ENCODE measurements around the gene NDUFS2. TPM values are rescaled to one million over a fixed set of nuclear protein-coding genes. Genes with fewer than 3 reads are reported as not detected.
A peak's percentile ranks its signal among the peaks of the same experiment; 100 is the strongest.
"Not testable (repeated sequence)": the region's sequence is repeated elsewhere in the genome, so short reads cannot be mapped to it uniquely, and the experiment has no call there.

NDUFS2 gene
- total RNA-seq, 2 donors from 2014 or later, result 115 to 126 TPM

DNA sequence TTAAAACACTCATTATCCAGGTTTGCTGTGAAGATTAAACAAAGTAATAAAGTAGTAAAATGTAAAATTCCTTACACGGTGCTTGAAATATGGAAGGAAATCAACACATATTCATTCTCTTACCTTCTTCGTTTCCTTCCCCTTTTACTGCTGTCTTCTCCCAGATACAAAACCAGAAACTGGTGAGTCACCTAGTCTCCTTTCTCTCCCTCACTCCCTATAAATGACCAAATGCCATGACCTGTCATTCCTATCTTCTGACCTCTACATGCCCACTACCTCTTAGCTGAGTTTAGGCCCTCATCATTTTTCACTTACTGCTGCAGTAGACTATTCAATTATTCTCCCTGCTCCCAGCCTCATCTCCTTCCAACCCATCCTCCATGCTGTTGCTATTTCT lies 40.1 kb downstream of the NDUFS2 start:
- Mint-ChIP-seq H3K9me3 (no peaks in the 10 kb centered on the region), H3K36me3 (no peaks in the 10 kb centered on the region), H3K27ac (no peak overlapping the region)
- ATAC-seq (no peak), DNase-seq (ENCODE audit: low spot score in 2 of 2) (no peak)

DNA sequence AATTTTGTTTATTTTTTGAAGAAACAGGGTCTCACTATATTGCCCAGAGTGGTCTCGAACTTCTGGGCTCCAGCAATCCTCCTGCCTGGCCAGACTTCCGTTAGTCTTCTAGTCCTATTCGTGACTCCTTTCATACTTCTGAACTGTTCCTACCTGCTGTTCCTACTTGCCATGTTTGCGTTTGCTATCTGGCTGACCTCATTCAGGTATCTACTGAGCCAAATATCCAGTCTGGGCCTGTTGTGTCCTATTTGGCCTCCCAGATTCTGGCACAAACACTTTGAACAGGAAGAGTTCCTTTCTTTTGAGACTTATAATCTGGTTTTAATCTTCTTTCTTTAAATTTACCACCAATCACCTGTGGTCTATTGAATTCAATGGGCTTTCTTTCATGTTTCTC lies 42.7 kb downstream of the NDUFS2 start:
- H3K27ac Mint-ChIP-seq, result no peak overlapping the region
- peaks cover 0 to 3% of the 10 kb centered on the region in 2 donors for H3K9me3 Mint-ChIP-seq
- ATAC-seq, result no peak
- DNase-seq (ENCODE audit: low spot score in 2 of 2), result no peak
- peaks cover 0 to 3% of the 10 kb centered on the region in 2 donors for H3K36me3 Mint-ChIP-seq

DNA sequence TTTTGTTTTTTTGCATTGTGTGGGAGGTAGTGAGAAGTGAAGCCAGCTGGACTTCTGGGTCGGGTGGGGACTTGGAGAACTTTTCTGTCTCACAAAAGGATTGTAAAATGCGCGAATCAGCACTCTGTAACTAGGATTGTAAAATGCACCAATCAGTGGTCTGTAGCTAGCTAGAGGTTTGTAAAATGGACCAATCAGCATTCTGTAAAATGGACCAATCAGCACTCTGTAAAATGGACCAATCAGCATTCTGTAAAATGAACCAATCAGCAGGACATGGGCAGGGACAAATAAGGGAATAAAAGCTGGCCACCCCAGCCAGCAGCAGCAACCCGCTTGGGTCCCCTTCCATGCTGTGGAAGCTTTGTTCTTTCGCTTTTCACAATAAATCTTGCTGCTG lies 47.9 kb downstream of the NDUFS2 start:
- not testable (repeated sequence) for H3K27ac Mint-ChIP-seq; H3K9me3 Mint-ChIP-seq; ATAC-seq; H3K36me3 Mint-ChIP-seq; DNase-seq (ENCODE audit: low spot score in 2 of 2)

DNA sequence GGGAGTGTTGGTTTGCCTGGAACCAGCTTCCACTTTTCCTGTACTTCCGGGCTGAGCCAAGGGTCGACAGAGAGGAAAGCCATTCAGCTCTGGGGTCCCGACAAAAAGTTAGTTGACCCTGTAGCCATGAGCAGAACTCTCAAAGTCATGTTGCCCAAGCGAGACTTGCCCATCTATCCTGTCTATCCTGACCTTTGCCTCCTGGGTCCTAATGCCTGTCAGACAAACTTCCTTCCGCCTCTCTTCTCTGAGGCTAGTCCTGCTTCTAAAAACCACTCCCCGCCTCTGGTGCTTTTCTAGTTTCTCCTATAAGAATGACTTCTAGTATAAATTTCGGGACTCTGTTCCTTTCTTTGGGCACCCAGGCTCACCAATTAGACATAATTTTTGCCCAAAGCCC lies 48.7 kb downstream of the NDUFS2 start:
- Mint-ChIP-seq H3K27ac (no peak overlapping the region), H3K9me3 (peaks cover 4 to 8% of the 10 kb centered on the region in 2 donors), H3K36me3 (peaks cover 6 to 7% of the 10 kb centered on the region in 2 donors)
- no peak for DNase-seq (ENCODE audit: low spot score in 2 of 2)
- ATAC-seq, result no peak

DNA sequence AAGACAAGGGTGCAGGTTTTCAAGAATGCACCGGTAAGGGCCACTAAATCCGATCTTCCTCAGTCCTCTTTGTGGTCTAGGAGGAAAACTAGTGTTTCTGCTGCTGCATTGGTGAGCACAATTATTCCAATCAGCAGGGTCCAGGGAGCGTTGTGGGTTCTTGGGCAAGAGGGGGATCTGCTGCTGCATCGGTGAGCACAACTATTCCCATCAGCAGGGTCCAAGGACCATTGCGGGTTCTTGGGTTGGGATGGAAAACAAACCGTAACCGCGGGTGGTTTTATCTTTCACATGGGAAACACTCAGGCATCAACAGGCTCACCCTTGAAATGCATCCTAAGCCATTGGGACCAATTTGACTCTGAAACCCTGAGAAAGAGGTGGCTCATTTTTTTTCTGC lies 49.4 kb downstream of the NDUFS2 start:
- no peak for DNase-seq (ENCODE audit: low spot score in 2 of 2)
- H3K9me3 Mint-ChIP-seq, result peaks cover 4 to 8% of the 10 kb centered on the region in 2 donors
- H3K27ac Mint-ChIP-seq, result no peak overlapping the region
- no peak for ATAC-seq
- H3K36me3 Mint-ChIP-seq, result peaks cover 9 to 12% of the 10 kb centered on the region in 2 donors

DNA sequence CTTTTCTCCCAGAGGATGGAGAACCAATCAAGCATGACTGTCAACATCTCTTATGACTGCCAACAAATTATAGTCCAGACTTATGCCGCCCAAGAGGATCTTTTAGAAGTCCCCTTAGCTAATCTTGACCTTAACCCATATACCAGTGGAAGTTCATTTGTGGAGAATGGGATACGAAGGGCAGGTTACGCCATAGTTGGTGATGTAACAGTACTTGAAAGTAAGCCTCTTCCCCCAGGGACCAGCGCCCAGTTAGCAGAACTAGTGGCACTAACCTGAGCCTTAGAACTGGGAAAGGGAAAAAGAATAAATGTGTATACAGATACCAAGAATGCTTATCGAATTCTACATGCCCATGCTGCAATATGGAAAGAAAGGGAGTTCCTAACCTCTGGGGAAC lies 53.1 kb downstream of the NDUFS2 start:
- not testable (repeated sequence) for ATAC-seq; H3K27ac Mint-ChIP-seq; DNase-seq (ENCODE audit: low spot score in 2 of 2)
- H3K36me3 Mint-ChIP-seq, result peaks cover 27 to 31% of the 10 kb centered on the region in 2 donors
- peaks cover 9 to 16% of the 10 kb centered on the region in 2 donors for H3K9me3 Mint-ChIP-seq

DNA sequence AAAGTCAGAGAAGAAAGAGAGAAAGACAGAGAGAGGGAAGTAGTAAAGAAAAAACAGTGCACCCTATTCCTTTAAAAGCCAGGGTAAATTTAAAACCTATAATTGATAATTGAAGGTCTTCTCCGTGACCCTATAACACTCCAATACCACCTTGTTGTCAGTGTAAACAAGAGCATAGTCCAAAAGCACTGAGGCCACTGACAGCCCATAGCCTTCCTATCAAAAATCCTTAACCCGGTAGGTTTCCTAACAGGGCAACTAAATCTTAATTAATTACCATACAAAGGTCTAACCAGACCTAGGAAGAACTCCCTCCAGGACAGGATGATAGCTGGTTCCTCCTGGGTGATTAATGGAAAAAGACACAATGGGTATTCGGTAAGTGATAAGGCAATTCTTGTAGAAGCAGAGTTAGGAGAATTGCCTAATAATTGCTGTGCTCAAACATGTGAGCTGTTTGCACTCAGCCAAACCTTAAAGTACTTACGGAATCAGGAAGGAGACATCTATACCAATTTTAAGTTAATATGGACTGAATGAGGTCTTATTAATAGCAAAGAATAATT lies 53.9 kb downstream of the NDUFS2 start:
- H3K27ac Mint-ChIP-seq; DNase-seq (ENCODE audit: low spot score in 2 of 2); ATAC-seq: not testable (repeated sequence)
- Mint-ChIP-seq H3K9me3 (peaks cover 9 to 16% of the 10 kb centered on the region in 2 donors), H3K36me3 (peaks cover 27 to 34% of the 10 kb centered on the region in 2 donors)

DNA sequence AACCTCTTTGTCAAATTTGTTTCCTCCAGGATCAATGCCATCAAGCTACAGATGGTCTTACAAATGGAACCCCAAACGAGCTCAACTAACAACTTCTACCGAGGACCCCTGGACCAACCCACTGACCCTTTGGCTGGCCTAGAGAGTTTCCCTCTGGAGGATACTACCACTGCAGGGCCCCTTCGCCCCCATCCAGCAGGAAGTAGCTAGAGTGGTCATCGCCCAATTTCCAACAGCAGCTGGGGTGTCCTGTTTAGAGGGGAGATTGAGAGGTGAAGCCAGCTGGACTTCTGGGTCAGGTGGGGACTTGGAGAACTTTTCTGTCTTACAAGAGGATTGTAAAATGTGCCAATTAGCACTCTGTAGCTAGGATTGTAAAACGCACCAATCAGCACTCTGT lies 54.9 kb downstream of the NDUFS2 start:
- peak in 1 of 2 donors; percentile 8 for DNase-seq (ENCODE audit: low spot score in 2 of 2)
- not testable (repeated sequence) for H3K27ac Mint-ChIP-seq, ATAC-seq
- Mint-ChIP-seq H3K36me3 (peaks cover 27 to 34% of the 10 kb centered on the region in 2 donors), H3K9me3 (peaks cover 9 to 16% of the 10 kb centered on the region in 2 donors)

DNA sequence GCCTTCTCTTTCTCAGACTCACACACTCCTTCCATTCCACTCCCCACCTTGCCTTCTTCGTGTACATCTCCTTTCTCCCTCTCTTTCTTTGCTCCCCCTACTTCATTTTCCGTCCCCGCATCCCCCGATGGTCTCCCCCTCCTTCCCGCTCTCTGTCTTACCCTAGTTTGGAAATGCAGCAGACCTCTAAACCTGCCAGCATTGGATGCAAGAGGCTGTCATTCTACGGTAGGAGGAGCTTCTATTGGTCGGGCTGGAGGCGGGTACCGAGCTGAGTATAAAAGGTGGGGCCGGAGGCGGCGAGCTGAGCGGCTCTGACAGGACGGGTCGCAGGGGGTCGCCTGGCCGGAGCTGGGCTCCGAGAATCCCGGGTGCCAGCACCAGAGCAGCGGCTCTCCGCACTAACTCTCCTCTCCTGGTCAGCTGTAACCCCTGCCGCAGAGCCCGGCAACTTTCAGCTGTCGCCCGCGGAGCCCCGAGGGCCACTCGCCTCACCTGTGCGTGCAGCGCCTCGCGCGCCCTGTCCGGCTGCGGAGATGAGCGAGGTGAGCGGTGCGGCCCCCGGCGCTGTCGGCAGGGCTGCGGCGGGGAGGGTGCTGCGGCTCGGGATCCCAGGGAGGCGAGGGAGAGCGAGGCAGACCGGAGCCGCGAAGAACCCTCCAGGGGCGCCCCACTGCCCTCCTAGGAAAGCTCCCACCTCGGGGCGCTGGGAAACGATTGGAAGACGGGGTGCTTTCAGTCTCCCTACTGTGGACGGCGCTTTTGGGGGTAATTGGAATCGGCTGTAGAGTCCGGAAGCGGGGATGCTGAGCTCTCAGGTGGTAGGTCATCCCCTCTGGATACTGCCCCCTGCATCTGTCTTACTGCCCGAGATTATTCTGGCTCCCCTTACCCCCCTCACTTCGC lies 56.5 kb downstream of the NDUFS2 start, which contains the start of gene PCP4L1:
Gene PCP4L1 (plus strand): TSS at position 307 of the 906 bp plus-strand sequence. CDS start 230 bp downstream, at position 537.
- H3K27ac Mint-ChIP-seq, result no peak within 1 kb of the TSS
- peaks cover 9 to 16% of the 10 kb centered on the region in 2 donors for H3K9me3 Mint-ChIP-seq
- DNase-seq (ENCODE audit: low spot score in 2 of 2) (peak in 1 of 2 donors; percentile 58), ATAC-seq (peak; percentile 94 to 95)
- peaks cover 27 to 34% of the 10 kb centered on the region in 2 donors for H3K36me3 Mint-ChIP-seq

DNA sequence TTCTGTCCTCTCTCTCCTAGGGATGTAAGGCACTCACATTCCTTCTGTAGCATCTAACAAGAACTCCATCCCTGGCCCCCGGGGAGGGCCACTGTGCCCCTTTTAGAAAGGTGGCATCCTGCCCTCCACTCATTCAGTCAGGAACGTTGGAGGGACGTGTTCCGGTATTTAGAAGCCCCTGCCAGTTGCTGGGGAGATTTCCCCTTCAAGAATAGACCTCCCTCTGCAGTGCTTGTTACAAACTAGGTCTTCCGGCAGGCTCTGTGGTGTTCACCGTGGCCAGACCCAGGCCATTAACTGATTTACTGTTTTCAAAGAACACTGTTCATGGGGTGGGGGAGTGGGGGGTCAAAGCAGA lies 57.2 kb downstream of the NDUFS2 start:
- no peak overlapping the region for H3K27ac Mint-ChIP-seq
- peaks cover 27 to 34% of the 10 kb centered on the region in 2 donors for H3K36me3 Mint-ChIP-seq
- DNase-seq (ENCODE audit: low spot score in 2 of 2), result no peak
- no peak for ATAC-seq
- H3K9me3 Mint-ChIP-seq, result peaks cover 9 to 16% of the 10 kb centered on the region in 2 donors

DNA sequence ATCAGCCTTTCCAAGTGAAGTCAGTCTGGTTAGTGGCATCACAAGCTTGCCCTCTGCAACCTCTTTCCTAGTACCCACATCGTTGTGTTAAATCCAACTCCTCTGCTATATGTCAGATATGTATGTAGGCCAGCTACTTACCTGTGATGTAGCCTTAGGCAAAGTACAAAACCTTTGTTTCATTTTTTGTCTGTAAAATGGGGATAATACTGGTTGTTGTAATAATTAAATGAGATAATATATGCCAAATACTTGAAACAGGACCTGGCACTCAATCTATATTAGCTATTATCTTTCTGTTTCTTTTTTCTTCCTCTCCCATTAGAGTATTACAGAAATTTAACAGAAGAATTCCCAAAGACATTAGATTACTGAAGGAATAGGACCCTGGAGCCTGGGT lies 57.6 kb downstream of the NDUFS2 start:
- Mint-ChIP-seq H3K27ac (no peak overlapping the region), H3K9me3 (peaks cover 9 to 16% of the 10 kb centered on the region in 2 donors), H3K36me3 (peaks cover 27 to 34% of the 10 kb centered on the region in 2 donors)
- DNase-seq (ENCODE audit: low spot score in 2 of 2), result no peak
- no peak for ATAC-seq

DNA sequence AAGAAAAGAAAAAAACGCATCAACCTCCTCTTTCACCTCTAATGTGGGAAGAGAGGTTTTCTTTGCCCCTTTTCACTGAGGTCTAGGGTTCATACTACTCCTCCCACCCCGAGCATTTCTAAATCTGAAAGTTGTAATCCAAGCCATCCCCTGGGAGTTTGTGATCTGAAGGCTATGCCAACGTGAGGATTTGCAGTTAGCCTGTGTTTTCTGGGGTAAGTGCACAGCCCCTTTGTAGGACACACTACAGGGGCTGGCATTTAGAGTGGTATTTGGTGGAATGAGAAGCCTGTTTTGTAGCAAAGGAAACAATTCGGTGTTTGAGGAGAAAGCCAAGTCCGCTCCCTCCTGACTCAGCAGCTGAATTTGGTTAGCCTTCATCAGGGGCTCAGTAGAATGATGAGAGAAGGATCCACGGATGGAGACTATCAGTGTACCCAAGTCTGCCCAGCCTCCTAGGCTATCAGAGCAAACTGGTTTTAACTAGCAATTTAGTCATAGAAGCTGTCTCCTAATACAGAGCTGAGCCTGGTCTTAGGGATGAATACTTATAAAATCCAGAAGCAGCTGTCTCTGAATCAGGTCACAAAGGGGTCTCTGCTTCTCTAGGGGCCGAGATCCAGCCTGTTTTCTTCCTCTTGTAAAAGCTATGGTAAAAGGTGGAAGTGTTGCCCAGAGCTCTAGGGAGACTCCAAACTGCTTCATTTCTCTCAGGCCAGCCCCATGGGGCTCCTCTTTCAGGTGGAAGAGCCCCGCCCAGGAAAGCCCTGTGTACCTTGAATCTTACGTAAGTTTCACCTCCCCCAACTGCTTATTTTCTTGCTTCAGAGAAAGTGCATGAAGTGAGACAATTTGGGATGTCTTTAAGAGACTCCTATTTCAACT lies 58.5 kb downstream of the NDUFS2 start:
- peaks cover 7 to 13% of the 10 kb centered on the region in 2 donors for H3K9me3 Mint-ChIP-seq
- H3K27ac Mint-ChIP-seq, result no peak overlapping the region

DNA sequence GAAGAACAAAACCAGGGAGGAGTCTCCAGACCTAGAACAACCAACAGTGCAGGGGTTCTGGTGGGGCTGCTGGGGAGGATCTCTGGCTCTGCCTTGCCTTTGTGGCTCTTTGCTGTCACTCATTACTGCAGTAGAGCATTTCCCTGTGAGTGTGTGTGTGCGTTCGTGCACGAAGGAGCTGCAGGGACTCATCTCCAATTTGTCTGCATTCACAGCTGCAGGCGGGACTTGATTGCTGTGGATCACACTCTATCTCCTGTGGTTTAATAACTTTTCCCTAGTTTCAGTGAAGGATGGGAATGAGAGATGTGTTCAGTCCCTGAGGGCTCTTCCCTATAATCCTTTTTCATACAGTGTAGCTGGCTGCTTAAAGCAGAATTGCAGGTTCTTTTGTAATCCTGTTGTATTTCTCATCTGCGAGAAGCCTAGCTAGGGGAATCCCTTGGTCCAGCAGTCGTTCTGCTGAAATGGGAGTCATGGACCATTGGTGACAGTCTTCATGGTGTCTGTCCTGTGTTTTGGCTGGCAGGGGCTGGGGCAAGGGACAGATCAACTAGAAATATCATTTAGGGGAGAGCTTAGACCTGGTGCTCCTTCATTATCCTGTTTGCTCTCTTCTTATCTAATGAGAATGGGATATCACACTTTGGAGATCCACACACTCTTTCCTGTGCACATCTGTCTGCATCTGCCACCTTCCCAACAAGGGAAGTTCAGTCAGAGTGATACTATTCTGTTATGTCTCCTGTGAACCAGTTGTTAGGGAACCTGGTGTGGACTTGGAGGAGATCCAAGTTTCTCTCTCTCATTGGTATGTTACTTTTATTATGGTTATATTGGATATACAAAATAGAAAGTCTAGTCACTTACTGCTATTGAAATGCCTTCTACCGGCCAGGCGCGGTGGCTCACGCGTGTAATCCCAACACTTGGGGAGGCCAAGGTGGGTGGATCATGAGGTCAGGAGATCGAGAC lies 59.4 kb downstream of the NDUFS2 start:
- Mint-ChIP-seq H3K9me3 (peaks cover 5 to 11% of the 10 kb centered on the region in 2 donors), H3K36me3 (peaks cover 21 to 25% of the 10 kb centered on the region in 2 donors), H3K27ac (no peak overlapping the region)
- no peak for DNase-seq (ENCODE audit: low spot score in 2 of 2)
- no peak for ATAC-seq

More for the DNA sequence above, 58.5 kb downstream of the NDUFS2 start:
- no peak for ATAC-seq
- no peak for DNase-seq (ENCODE audit: low spot score in 2 of 2)
- H3K36me3 Mint-ChIP-seq, result peaks cover 27 to 29% of the 10 kb centered on the region in 2 donors

Data from activated naive CD4-positive, alpha-beta T cell treated with anti-CD3 and anti-CD28 coated beads, Interleukin-2, amount 50 U/mL, for 72 hours (primary cell).